Panc1 (cell line): Measurements from ENCODE around the gene FAM163B. TPM values are rescaled to one million over a fixed set of nuclear protein-coding genes. Genes with fewer than 3 reads are reported as not detected.
"Not testable (repeated sequence)": the region's sequence is repeated elsewhere in the genome, so short reads cannot be mapped to it uniquely, and the experiment has no call there.

Source experiments
- ATAC-seq: fragments of 200-7000 bp; cut with Tn5 transposase; 2 replicates; pipeline ENCODE4 v1.9.1; 2020; ENCODE audit warnings: mild to moderate bottlenecking, moderate library complexity
- BruUV-seq: library from RNA; stranded (reverse); fragments of 400-500 nt; replicated peaks from 2 replicates; lab custom pipeline; 2021; lab: Mats Ljungman, UMichigan
- CTCF ChIA-PET: fragments of 300-600 bp; sonication (Branson Sonifier 250); formaldehyde crosslinking; loops from one replicate; lab custom pipeline; 2022; ENCODE audit warnings: antibody characterized with exemption; lab: Charles Lee
- POLR2A ChIA-PET: fragments of 300-600 bp; sonication (Branson Sonifier 250); formaldehyde crosslinking; loops from one replicate; lab custom pipeline; 2022; ENCODE audit warnings: antibody characterized with exemption; lab: Charles Lee
- DNase-seq: peaks from one replicate; pipeline ENCODE4 v3.0.0-alpha.2; 2010; ENCODE audit warnings: low read depth, low spot score
- H3K27ac ChIP-seq: 2 replicates; pipeline ENCODE4 v1.5.1; 2011; ENCODE audit warnings: mild to moderate bottlenecking, low read length, inconsistent platforms
- H3K27me3 ChIP-seq: fragments of 200-500 bp; sonication (Bioruptor generic); 2 replicates; pipeline ENCODE4 v1.6.0; 2014; ENCODE audit warnings: low read length, inconsistent platforms; ENCODE audit not compliant: control insufficient read depth, insufficient read depth
- H3K36me3 ChIP-seq: fragments of 200-500 bp; sonication (Bioruptor generic); 2 replicates; pipeline ENCODE4 v1.5.1; 2014; ENCODE audit warnings: inconsistent platforms, mild to moderate bottlenecking, low read length, moderate library complexity; ENCODE audit not compliant: control insufficient read depth, insufficient read depth
- H3K4me1 ChIP-seq: 2 replicates; pipeline ENCODE4 v1.5.1; 2011; ENCODE audit warnings: inconsistent platforms, mild to moderate bottlenecking, low read length, moderate library complexity; ENCODE audit not compliant: control insufficient read depth, insufficient read depth
- H3K4me3 ChIP-seq, 2 experiments: 2 replicates each; pipeline ENCODE4 v1.5.1; 2011 to 2012; ENCODE audit warnings: low read depth in 2 of 2, low read length in 2 of 2, mild to moderate bottlenecking in 2 of 2, inconsistent platforms in 1 of 2, moderate library complexity in 1 of 2
- H3K9me3 ChIP-seq: fragments of 200-500 bp; sonication (Bioruptor generic); 2 replicates; pipeline ENCODE4 v1.5.1; 2014; ENCODE audit warnings: low read depth, mild to moderate bottlenecking, inconsistent platforms, low read length, moderate library complexity; ENCODE audit not compliant: control insufficient read depth, insufficient read depth
- POLR2AphosphoS5 ChIP-seq: IDR thresholded peaks from 2 replicates; pipeline ENCODE4 v1.6.1; 2012; ENCODE audit warnings: mild to moderate bottlenecking, low read depth, low read length, moderate library complexity
- SIN3A ChIP-seq: IDR thresholded peaks from 2 replicates; pipeline ENCODE4 v1.6.1; 2012; ENCODE audit warnings: low read depth, mild to moderate bottlenecking, low read length, moderate library complexity, borderline replicate concordance; ENCODE audit not compliant: insufficient read depth
- TCF7L2 ChIP-seq: IDR thresholded peaks from 2 replicates; pipeline ENCODE4 v1.6.1; 2011; ENCODE audit warnings: mild to moderate bottlenecking, low read depth, low read length, inconsistent platforms
- in situ Hi-C: cut with HindIII; loops from 2 replicates; pipeline ENCODE4 v1.10.0; 2016; ENCODE audit warnings: low sequenced_read_pairs, low pct_unique_long_range_greater_than_20kb
- intact Hi-C: fragments of 100-400 bp; cut with micrococcal nuclease; formaldehyde crosslinking; loops from one replicate; pipeline ENCODE4 v1.10.0; 2022; ENCODE audit not compliant: unreplicated experiment
- total RNA-seq: library from RNA; stranded (reverse); gene quantifications from one replicate; pipeline ENCODE4 v1.2.1, GENCODE V29; 2021; ENCODE audit not compliant: unreplicated experiment
- TF ChIP-seq, protein P1 (sequence below), 2 experiments: IDR thresholded peaks; 2 replicates each; pipeline ENCODE4 v1.6.1; 2011 to 2012; ENCODE audit warnings: low read depth in 2 of 2, control low read depth in 1 of 2, low read length in 1 of 2, mild to moderate bottlenecking in 1 of 2, moderate library complexity in 1 of 2; ENCODE audit not compliant: insufficient read depth in 1 of 2
- TF ChIP-seq, protein P2 (sequence below): fragments of 450-650 bp; IDR thresholded peaks from 2 replicates; pipeline ENCODE4 v1.5.1; 2017; ENCODE audit warnings: mild to moderate bottlenecking

Gene FAM163B
- total RNA-seq, 1 experiment from 2014 or later = not detected

GRCh38 chr9:133627341-133627740, 18.2 kb upstream of the FAM163B start:
- TF ChIP-seq POLR2AphosphoS5 (no peak), TCF7L2 (no peak), SIN3A (no peak)
- TF ChIP-seq, protein P1, sequence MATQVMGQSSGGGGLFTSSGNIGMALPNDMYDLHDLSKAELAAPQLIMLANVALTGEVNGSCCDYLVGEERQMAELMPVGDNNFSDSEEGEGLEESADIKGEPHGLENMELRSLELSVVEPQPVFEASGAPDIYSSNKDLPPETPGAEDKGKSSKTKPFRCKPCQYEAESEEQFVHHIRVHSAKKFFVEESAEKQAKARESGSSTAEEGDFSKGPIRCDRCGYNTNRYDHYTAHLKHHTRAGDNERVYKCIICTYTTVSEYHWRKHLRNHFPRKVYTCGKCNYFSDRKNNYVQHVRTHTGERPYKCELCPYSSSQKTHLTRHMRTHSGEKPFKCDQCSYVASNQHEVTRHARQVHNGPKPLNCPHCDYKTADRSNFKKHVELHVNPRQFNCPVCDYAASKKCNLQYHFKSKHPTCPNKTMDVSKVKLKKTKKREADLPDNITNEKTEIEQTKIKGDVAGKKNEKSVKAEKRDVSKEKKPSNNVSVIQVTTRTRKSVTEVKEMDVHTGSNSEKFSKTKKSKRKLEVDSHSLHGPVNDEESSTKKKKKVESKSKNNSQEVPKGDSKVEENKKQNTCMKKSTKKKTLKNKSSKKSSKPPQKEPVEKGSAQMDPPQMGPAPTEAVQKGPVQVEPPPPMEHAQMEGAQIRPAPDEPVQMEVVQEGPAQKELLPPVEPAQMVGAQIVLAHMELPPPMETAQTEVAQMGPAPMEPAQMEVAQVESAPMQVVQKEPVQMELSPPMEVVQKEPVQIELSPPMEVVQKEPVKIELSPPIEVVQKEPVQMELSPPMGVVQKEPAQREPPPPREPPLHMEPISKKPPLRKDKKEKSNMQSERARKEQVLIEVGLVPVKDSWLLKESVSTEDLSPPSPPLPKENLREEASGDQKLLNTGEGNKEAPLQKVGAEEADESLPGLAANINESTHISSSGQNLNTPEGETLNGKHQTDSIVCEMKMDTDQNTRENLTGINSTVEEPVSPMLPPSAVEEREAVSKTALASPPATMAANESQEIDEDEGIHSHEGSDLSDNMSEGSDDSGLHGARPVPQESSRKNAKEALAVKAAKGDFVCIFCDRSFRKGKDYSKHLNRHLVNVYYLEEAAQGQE (IDR thresholded peaks at IDR 0.05; ENCODE audit: insufficient read depth in 1 of 2, low read depth in 2 of 2, low read length in 1 of 2) = no peak
- TF ChIP-seq, protein P2, sequence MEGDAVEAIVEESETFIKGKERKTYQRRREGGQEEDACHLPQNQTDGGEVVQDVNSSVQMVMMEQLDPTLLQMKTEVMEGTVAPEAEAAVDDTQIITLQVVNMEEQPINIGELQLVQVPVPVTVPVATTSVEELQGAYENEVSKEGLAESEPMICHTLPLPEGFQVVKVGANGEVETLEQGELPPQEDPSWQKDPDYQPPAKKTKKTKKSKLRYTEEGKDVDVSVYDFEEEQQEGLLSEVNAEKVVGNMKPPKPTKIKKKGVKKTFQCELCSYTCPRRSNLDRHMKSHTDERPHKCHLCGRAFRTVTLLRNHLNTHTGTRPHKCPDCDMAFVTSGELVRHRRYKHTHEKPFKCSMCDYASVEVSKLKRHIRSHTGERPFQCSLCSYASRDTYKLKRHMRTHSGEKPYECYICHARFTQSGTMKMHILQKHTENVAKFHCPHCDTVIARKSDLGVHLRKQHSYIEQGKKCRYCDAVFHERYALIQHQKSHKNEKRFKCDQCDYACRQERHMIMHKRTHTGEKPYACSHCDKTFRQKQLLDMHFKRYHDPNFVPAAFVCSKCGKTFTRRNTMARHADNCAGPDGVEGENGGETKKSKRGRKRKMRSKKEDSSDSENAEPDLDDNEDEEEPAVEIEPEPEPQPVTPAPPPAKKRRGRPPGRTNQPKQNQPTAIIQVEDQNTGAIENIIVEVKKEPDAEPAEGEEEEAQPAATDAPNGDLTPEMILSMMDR = no peak
- POLR2A ChIA-PET = no interaction called here

DNA sequence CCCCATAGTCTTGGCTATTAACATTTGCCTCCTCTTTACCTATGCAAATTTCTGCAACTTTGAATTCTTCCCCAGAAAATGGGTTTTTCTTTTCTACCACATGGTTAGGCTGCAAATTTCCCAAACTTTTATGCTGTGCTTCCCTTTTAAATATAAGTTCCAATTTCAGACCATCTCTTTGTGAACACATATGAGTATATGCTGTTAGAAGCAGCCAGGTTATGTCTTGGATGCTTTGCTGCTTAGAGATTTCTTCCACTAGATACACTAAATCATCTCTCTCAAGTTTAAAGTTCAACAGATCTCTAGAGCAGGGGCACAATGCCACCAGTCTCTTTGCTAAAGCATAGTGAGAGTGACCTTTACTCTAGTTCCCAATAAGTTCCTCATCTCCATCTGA, 16.8 kb upstream of the FAM163B start:
- H3K27ac ChIP-seq, CTCF ChIA-PET, POLR2A ChIA-PET: not testable (repeated sequence)

More at GRCh38 chr9:133627341-133627740, 18.2 kb upstream of the FAM163B start:
- no peak overlapping the region for H3K27ac ChIP-seq
- CTCF ChIA-PET = no interaction called here
- ATAC-seq (no peak), DNase-seq (no peak)
- intact Hi-C loops = no loop called here
- no TSS peak for BruUV-seq
- no peaks in the 10 kb centered on the region for H3K9me3 ChIP-seq
- H3K36me3 ChIP-seq = no peaks in the 10 kb centered on the region
- H3K4me1 ChIP-seq = no peaks in the 10 kb centered on the region
- in situ Hi-C loops = no loop called here
- no peaks in the 10 kb centered on the region for H3K27me3 ChIP-seq
- H3K4me3 ChIP-seq = no peak overlapping the region

GRCh38 chr9:133622555-133622954, 13.4 kb upstream of the FAM163B start:
- no TSS peak for BruUV-seq
- intact Hi-C loops (no loop called here), in situ Hi-C loops (no loop called here)
- ChIA-PET POLR2A (no interaction called here), CTCF (no interaction called here)
- no peak overlapping the region for H3K27ac ChIP-seq
- no peak for ATAC-seq
- no peaks in the 10 kb centered on the region for H3K36me3 ChIP-seq
- no peak overlapping the region for H3K4me3 ChIP-seq
- TF ChIP-seq POLR2AphosphoS5 = no peak
- no peak for TF ChIP-seq SIN3A
- TF ChIP-seq, protein P1 (IDR thresholded peaks at IDR 0.05; ENCODE audit: insufficient read depth in 1 of 2, low read depth in 2 of 2, low read length in 1 of 2) = no peak
- DNase-seq = no peak
- no peaks in the 10 kb centered on the region for H3K4me1 ChIP-seq
- peaks cover 4% of the 10 kb centered on the region for H3K27me3 ChIP-seq
- H3K9me3 ChIP-seq = no peaks in the 10 kb centered on the region

More for the DNA sequence above, 16.8 kb upstream of the FAM163B start:
- in situ Hi-C loops, intact Hi-C loops, H3K36me3 ChIP-seq, ATAC-seq, H3K4me3 ChIP-seq, DNase-seq, H3K27me3 ChIP-seq, BruUV-seq, H3K4me1 ChIP-seq, H3K9me3 ChIP-seq: not testable (repeated sequence)
